Neural progenitor cell (in vitro differentiated cells): ENCODE results near the gene TP63.

Experiments used
- CTCF ChIP-seq: fragments of 200-600 bp; sonication (generic); IDR thresholded peaks from 2 replicates; pipeline ENCODE4 v1.5.1; 2017; ENCODE audit warnings: antibody characterized with exemption, mild to moderate bottlenecking
- EZH2 ChIP-seq: fragments of 200-600 bp; sonication (generic); IDR thresholded peaks from 2 replicates; pipeline ENCODE4 v1.6.1; 2017; ENCODE audit warnings: antibody characterized with exemption, mild to moderate bottlenecking, moderate library complexity

DNA sequence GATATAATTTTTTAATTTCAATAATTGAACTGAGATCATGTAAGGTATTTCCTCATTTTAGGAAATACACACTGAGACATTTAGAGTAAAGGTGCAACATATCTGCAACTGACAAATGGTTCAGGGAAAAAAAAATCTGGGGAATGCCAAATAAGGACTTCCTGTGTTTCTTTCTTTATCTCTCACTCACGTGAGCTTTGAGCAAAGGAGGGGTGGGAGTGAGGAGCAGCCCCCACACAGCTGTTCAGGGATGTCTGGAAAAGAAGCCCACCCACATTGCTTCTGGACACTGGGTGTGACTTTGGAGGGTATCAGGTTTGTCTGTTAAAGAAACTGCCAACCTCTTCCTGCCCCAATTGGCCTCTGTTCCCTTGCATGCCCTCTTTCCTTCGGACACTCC lies 5.6 kb upstream of the TP63 start:
- TF ChIP-seq CTCF: no peak
- TF ChIP-seq EZH2: no peak
